ENCODE results near the gene ATP11A.
A peak's percentile ranks its signal among the peaks of the same experiment; 100 is the strongest.

ATP11A gene

GRCh38 chr13:112689303-112690245, at the start of gene ATP11A:
ATP11A (plus strand) TSS chr13:112690038; CDS start chr13:112690417, 379 bp downstream.
- TF ChIP-seq EZH2 (optimal IDR thresholded peaks at IDR 0.05; ENCODE audit: low read depth, low read length): no peak
- no peak for TF ChIP-seq EZH2phosphoT487 (IDR thresholded peaks at IDR 0.05; ENCODE audit: low read length)
- TF ChIP-seq, protein P1, sequence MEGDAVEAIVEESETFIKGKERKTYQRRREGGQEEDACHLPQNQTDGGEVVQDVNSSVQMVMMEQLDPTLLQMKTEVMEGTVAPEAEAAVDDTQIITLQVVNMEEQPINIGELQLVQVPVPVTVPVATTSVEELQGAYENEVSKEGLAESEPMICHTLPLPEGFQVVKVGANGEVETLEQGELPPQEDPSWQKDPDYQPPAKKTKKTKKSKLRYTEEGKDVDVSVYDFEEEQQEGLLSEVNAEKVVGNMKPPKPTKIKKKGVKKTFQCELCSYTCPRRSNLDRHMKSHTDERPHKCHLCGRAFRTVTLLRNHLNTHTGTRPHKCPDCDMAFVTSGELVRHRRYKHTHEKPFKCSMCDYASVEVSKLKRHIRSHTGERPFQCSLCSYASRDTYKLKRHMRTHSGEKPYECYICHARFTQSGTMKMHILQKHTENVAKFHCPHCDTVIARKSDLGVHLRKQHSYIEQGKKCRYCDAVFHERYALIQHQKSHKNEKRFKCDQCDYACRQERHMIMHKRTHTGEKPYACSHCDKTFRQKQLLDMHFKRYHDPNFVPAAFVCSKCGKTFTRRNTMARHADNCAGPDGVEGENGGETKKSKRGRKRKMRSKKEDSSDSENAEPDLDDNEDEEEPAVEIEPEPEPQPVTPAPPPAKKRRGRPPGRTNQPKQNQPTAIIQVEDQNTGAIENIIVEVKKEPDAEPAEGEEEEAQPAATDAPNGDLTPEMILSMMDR (IDR thresholded peaks at IDR 0.05; ENCODE audit: low read length): no peak
- Histone ChIP-seq H3K27ac (ENCODE audit: low read length) (peak within 1 kb of the TSS; percentile 28; the same call in 1 of the 2 replicates), H3K27me3 (replicated peaks; ENCODE audit: insufficient read depth, low read length) (no peaks in the 10 kb centered on the region)

GRCh38 chr13:112641456-112642089, 48.3 kb upstream of the ATP11A start:
- H3K4me2 ChIP-seq (ENCODE audit: low read depth, low read length): no peak overlapping the region
- no peaks in the 10 kb centered on the region for H3K36me3 ChIP-seq (replicated peaks; ENCODE audit: insufficient read depth, low read length)
- no peak overlapping the region for H3K4me3 ChIP-seq (ENCODE audit: low read length)
- no peaks in the 10 kb centered on the region for H3F3A ChIP-seq (ENCODE audit: insufficient read depth, low read length)
- H3K27ac ChIP-seq (ENCODE audit: low read length): no peak overlapping the region
- H4K20me1 ChIP-seq (ENCODE audit: insufficient read depth, low read length): no peaks in the 10 kb centered on the region
- H2AFZ ChIP-seq (ENCODE audit: low read length): no peak overlapping the region
- no peaks in the 10 kb centered on the region for H3K79me2 ChIP-seq (ENCODE audit: low read length)
- no peak overlapping the region for H3K9ac ChIP-seq (ENCODE audit: low read length)
- H3K4me1 ChIP-seq (ENCODE audit: low read length): no peaks in the 10 kb centered on the region
- no peak for TF ChIP-seq EZH2 (optimal IDR thresholded peaks at IDR 0.05; ENCODE audit: low read depth, low read length)
- no peak for TF ChIP-seq EZH2phosphoT487 (IDR thresholded peaks at IDR 0.05; ENCODE audit: low read length)
- TF ChIP-seq, protein P1 (IDR thresholded peaks at IDR 0.05; ENCODE audit: low read length): no peak
- no peaks in the 10 kb centered on the region for H3K9me3 ChIP-seq (replicated peaks; ENCODE audit: insufficient read depth, low read length)
- H3K9me2 ChIP-seq (replicated peaks; ENCODE audit: insufficient read depth, low read length): no peaks in the 10 kb centered on the region
- DNase-seq: no peak
- peaks cover 26% of the 10 kb centered on the region for H3K27me3 ChIP-seq (replicated peaks; ENCODE audit: insufficient read depth, low read length)

More at GRCh38 chr13:112689303-112690245, at the start of gene ATP11A:
- H3F3A ChIP-seq (ENCODE audit: insufficient read depth, low read length): peaks cover 21% of the 10 kb centered on the region
- H3K79me2 ChIP-seq (ENCODE audit: low read length): peaks cover 38% of the 10 kb centered on the region
- peak within 1 kb of the TSS; percentile 99 for H2AFZ ChIP-seq (ENCODE audit: low read length)
- H3K4me2 ChIP-seq (ENCODE audit: low read depth, low read length): peak within 1 kb of the TSS; percentile 79
- H3K4me1 ChIP-seq (ENCODE audit: low read length): peaks cover 14% of the 10 kb centered on the region; the same call in 1 of the 2 replicates
- peak within 1 kb of the TSS; percentile 70 for H3K9ac ChIP-seq (ENCODE audit: low read length)
- peak; percentile 88 for DNase-seq
- H3K9me3 ChIP-seq (replicated peaks; ENCODE audit: insufficient read depth, low read length): no peaks in the 10 kb centered on the region
- H4K20me1 ChIP-seq (ENCODE audit: insufficient read depth, low read length): no peaks in the 10 kb centered on the region
- no peaks in the 10 kb centered on the region for H3K9me2 ChIP-seq (replicated peaks; ENCODE audit: insufficient read depth, low read length)
- H3K4me3 ChIP-seq (ENCODE audit: low read length): peak within 1 kb of the TSS; percentile 79
- no peaks in the 10 kb centered on the region for H3K36me3 ChIP-seq (replicated peaks; ENCODE audit: insufficient read depth, low read length)

- no peaks in the 10 kb centered on the region for H4K20me1 ChIP-seq (ENCODE audit: insufficient read depth, low read length)
- no peak overlapping the region for H3K4me3 ChIP-seq (ENCODE audit: low read length)
- H3K36me3 ChIP-seq (replicated peaks; ENCODE audit: insufficient read depth, low read length): no peaks in the 10 kb centered on the region
- no peaks in the 10 kb centered on the region for H3K79me2 ChIP-seq (ENCODE audit: low read length)
- H3K4me2 ChIP-seq (ENCODE audit: low read depth, low read length): no peak overlapping the region
- no peaks in the 10 kb centered on the region for H3K9me3 ChIP-seq (replicated peaks; ENCODE audit: insufficient read depth, low read length)
- H3K9ac ChIP-seq (ENCODE audit: low read length): no peak overlapping the region
- no peaks in the 10 kb centered on the region for H3K4me1 ChIP-seq (ENCODE audit: low read length)
- H3K27ac ChIP-seq (ENCODE audit: low read length): no peak overlapping the region
- peaks cover 23% of the 10 kb centered on the region for H3K27me3 ChIP-seq (replicated peaks; ENCODE audit: insufficient read depth, low read length)
- H3K9me2 ChIP-seq (replicated peaks; ENCODE audit: insufficient read depth, low read length): no peaks in the 10 kb centered on the region
- no peaks in the 10 kb centered on the region for H3F3A ChIP-seq (ENCODE audit: insufficient read depth, low read length)
- no peak for TF ChIP-seq EZH2 (optimal IDR thresholded peaks at IDR 0.05; ENCODE audit: low read depth, low read length)
- TF ChIP-seq, protein P1 (IDR thresholded peaks at IDR 0.05; ENCODE audit: low read length): no peak
- no peak for TF ChIP-seq EZH2phosphoT487 (IDR thresholded peaks at IDR 0.05; ENCODE audit: low read length)
- no peak overlapping the region for H2AFZ ChIP-seq (ENCODE audit: low read length)
- no peak for DNase-seq
Observed at GRCh38 chr13:112642090-112642460, 47.8 kb upstream of the ATP11A start.
